K562 (cell line): Measurements from ENCODE around the gene LAMTOR4. TPM values are rescaled to one million over a fixed set of nuclear protein-coding genes. Genes with fewer than 3 reads are reported as not detected.
A peak's percentile ranks its signal among the peaks of the same experiment; 100 is the strongest.

Source experiments
- FOXA1 ChIP-seq: fragments of 450-650 bp; IDR thresholded peaks from 2 replicates; pipeline ENCODE4 v1.6.1; 2016; ENCODE audit warnings: mild to moderate bottlenecking, borderline replicate concordance
- HNRNPH1 ChIP-seq: fragments of 200-400 bp; formaldehyde crosslinking; optimal IDR thresholded peaks from 2 replicates; pipeline ENCODE3; 2017; ENCODE audit warnings: low read depth, mild to moderate bottlenecking, low read length, moderate library complexity
- JUND ChIP-seq, 2 experiments: IDR thresholded peaks; 2 replicates in 1 of 2; 3 replicates in 1 of 2; pipeline ENCODE4 v1.6.1; 2011; ENCODE audit warnings: borderline replicate concordance in 2 of 2, low read depth in 2 of 2, low read length in 2 of 2, improper control_type of control experiment in 1 of 2, missing biosample characterization in 1 of 2, missing genetic modification characterization in 1 of 2, missing genetic modification reagents in 1 of 2
- MEF2D ChIP-seq: conservative IDR thresholded peaks from 2 replicates; pipeline ENCODE4 v1.6.1; 2016; ENCODE audit warnings: low read depth, missing genetic modification characterization, missing compliant biosample characterization
- MIER1 ChIP-seq: fragments of 450-650 bp; IDR thresholded peaks from 2 replicates; pipeline ENCODE4 v1.6.1; 2016; ENCODE audit warnings: antibody characterized with exemption, mild to moderate bottlenecking, low read depth
- RB1 ChIP-seq: fragments of 450-650 bp; IDR thresholded peaks from 2 replicates; pipeline ENCODE4 v1.6.1; 2017; ENCODE audit warnings: low read depth, mild to moderate bottlenecking
- RREB1 ChIP-seq: fragments of 250-450 bp; sonication (Bioruptor Pico); IDR thresholded peaks from 2 replicates; pipeline ENCODE4 v1.4.0; 2020
- VEZF1 ChIP-seq: fragments of 200-800 bp; sonication (Bioruptor generic); IDR thresholded peaks from 2 replicates; pipeline ENCODE4 v1.6.1; 2017; ENCODE audit warnings: missing genetic modification characterization, missing compliant biosample characterization
- ZBTB12 ChIP-seq: fragments of 250-450 bp; sonication (Bioruptor Pico); IDR thresholded peaks from 2 replicates; pipeline ENCODE4 v1.4.0; 2020
- ZNF583 ChIP-seq: fragments of 250-450 bp; sonication (Bioruptor Pico); IDR thresholded peaks from 2 replicates; pipeline ENCODE4 v1.4.0; 2020
- polyA plus RNA-seq, 8 experiments: library from polyadenylated mRNA; depleted of rRNA in 4 of 8; stranded (reverse) in 5 of 8; unstranded in 3 of 8; fragments of >200 nt; fragmentation: Nextera tagmentation in 2 of 8; fragmentation: Illumina TruSeq in 1 of 8; extraction: Ambion mirVana in 2 of 8; extraction: Trizol in 1 of 8; gene quantifications; 2 replicates each; pipeline versions ENCODE4 v1.2.1 to v1.2.3, GENCODE V29; 2011 to 2014; ENCODE audit warnings: inconsistent platforms in 1 of 8, missing spikeins in 1 of 8
- total RNA-seq, 7 experiments: library from RNA; depleted of rRNA in 6 of 7; stranded (reverse); fragments of >200 nt in 6 of 7; fragmentation: Illumina TruSeq in 2 of 7; extraction: Trizol in 2 of 7; gene quantifications; 2 replicates each; pipeline versions ENCODE4 v1.2.1 to v1.2.3, GENCODE V29; 2011 to 2021; ENCODE audit warnings: low replicate concordance in 1 of 7
- TF ChIP-seq, protein P1 (sequence below), 3 experiments: IDR thresholded peaks in 2 of 3; conservative IDR thresholded peaks in 1 of 3; 2 replicates each; pipeline ENCODE4 v1.5.1; 2011 to 2012; ENCODE audit warnings: low read length in 3 of 3, mild to moderate bottlenecking in 3 of 3, control low read depth in 2 of 3, improper control_type of control experiment in 1 of 3, inconsistent platforms in 1 of 3, low read depth in 1 of 3, mixed read lengths in 1 of 3, moderate library complexity in 1 of 3; ENCODE audit not compliant: insufficient read depth in 2 of 3
- TF ChIP-seq, protein P2 (sequence below): fragments of 450-650 bp; IDR thresholded peaks from 2 replicates; pipeline ENCODE4 v1.6.1; 2016; ENCODE audit warnings: borderline replicate concordance

LAMTOR4 gene
- total and polyA plus RNA-seq, 9 of the 15 experiments (the other 6 are each of a cell fraction or from before 2014, with no cell fraction given) = 79.6 to 314 (median 195) TPM

DNA sequence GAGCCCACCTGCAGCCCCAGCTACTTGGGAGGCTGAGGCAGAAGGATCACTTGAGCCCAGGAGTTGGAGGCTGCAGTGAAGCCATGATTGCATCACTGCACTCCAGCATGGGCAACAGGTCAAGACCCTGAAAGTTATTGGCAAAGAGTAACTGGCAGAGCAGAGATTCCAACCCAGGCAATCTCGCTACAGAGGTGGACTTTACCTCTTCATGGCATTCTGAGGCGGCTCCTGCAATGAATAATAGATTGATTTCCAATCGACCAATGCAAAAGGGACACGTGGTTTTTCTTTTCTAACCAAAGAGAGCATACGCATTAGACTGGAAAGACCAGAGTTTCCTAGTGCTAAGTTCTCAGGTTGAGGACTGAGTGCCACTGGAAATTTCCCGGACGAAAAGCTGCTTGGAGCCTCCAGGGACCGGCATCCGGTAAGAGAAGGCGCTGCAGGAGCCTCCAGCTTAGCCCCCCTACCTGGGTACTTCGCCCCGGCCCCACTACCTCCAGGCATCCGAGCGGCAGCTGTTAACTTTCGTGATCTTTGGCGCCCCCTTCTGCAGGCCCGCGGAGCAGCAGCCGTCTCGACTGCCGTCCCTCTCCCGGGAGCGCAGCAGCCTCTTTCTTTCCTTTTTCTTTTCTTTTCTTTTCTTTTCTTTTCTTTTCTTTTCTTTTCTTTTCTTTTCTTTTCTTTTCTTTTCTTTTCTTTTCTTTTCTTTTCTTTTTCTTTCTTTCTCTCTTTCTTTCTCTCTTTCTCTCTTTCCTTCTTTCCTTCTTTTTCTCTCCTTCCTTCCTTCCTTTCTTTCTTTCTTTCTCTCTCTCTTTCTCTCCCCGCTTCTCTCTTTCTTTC is 17.9 kb upstream of the LAMTOR4 start (continued):
- TF ChIP-seq MIER1 = peak; percentile 64; the same call in 1 of the 2 replicates
- TF ChIP-seq VEZF1 = peak; percentile 17; the same call in 1 of the 2 replicates
- no peak for TF ChIP-seq MEF2D
- no peak for TF ChIP-seq ZBTB12 (CRISPR knock-in tag)
- no peak for TF ChIP-seq RREB1 (CRISPR knock-in tag)
- 0 out of 2 replicates have a peak, but pooled peaks have one; percentile 35 for TF ChIP-seq RB1
- peak; percentile 45; the same call in 1 of the 2 replicates for TF ChIP-seq JUND (IDR thresholded peaks at IDR 0.05; ENCODE audit: borderline replicate concordance, low read depth, low read length)
- no peak for TF ChIP-seq JUND (tag; IDR thresholded peaks at IDR 0.05; ENCODE audit: borderline replicate concordance, low read depth, low read length)
- no peak for TF ChIP-seq FOXA1
- 0 out of 2 replicates have a peak, but pooled peaks have one; percentile 27 for TF ChIP-seq ZNF583
- TF ChIP-seq HNRNPH1 = no peak
- TF ChIP-seq, protein P1, sequence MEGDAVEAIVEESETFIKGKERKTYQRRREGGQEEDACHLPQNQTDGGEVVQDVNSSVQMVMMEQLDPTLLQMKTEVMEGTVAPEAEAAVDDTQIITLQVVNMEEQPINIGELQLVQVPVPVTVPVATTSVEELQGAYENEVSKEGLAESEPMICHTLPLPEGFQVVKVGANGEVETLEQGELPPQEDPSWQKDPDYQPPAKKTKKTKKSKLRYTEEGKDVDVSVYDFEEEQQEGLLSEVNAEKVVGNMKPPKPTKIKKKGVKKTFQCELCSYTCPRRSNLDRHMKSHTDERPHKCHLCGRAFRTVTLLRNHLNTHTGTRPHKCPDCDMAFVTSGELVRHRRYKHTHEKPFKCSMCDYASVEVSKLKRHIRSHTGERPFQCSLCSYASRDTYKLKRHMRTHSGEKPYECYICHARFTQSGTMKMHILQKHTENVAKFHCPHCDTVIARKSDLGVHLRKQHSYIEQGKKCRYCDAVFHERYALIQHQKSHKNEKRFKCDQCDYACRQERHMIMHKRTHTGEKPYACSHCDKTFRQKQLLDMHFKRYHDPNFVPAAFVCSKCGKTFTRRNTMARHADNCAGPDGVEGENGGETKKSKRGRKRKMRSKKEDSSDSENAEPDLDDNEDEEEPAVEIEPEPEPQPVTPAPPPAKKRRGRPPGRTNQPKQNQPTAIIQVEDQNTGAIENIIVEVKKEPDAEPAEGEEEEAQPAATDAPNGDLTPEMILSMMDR (IDR thresholded peaks at IDR 0.05 in 2 of 3, conservative IDR thresholded peaks at IDR 0.05 in 1 of 3; ENCODE audit: insufficient read depth in 2 of 3, low read depth in 1 of 3, low read length in 3 of 3) = peak; percentile 87 to 90 (median 90)
- TF ChIP-seq, protein P2, sequence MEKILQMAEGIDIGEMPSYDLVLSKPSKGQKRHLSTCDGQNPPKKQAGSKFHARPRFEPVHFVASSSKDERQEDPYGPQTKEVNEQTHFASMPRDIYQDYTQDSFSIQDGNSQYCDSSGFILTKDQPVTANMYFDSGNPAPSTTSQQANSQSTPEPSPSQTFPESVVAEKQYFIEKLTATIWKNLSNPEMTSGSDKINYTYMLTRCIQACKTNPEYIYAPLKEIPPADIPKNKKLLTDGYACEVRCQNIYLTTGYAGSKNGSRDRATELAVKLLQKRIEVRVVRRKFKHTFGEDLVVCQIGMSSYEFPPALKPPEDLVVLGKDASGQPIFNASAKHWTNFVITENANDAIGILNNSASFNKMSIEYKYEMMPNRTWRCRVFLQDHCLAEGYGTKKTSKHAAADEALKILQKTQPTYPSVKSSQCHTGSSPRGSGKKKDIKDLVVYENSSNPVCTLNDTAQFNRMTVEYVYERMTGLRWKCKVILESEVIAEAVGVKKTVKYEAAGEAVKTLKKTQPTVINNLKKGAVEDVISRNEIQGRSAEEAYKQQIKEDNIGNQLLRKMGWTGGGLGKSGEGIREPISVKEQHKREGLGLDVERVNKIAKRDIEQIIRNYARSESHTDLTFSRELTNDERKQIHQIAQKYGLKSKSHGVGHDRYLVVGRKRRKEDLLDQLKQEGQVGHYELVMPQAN = peak; percentile 62; the same call in 1 of the 2 replicates
